Epithelial cell of proximal tubule (primary cell): ENCODE data around the gene NUF2. TPM values are rescaled to one million over a fixed set of nuclear protein-coding genes. Genes with fewer than 3 reads are reported as not detected.

Source experiments
- DNase-seq: peaks from one replicate; pipeline ENCODE4 v3.0.0-alpha.2; 2011; ENCODE audit warnings: low read depth
- H3K4me3 ChIP-seq: 2 replicates; pipeline ENCODE4 v1.5.1; 2011; ENCODE audit warnings: low read depth, mild to moderate bottlenecking, low read length
- total RNA-seq: library from RNA; depleted of rRNA; stranded (reverse); fragments of >200 nt; gene quantifications from 2 replicates; pipeline ENCODE4 v1.2.3, GENCODE V29; 2015
- TF ChIP-seq, protein P1 (sequence below): conservative IDR thresholded peaks from 2 replicates; pipeline ENCODE4 v1.5.1; 2012; ENCODE audit warnings: low read depth, mild to moderate bottlenecking, low read length

The NUF2 gene
- total RNA-seq, 1 donor from 2014 or later: 43.6 TPM

DNA sequence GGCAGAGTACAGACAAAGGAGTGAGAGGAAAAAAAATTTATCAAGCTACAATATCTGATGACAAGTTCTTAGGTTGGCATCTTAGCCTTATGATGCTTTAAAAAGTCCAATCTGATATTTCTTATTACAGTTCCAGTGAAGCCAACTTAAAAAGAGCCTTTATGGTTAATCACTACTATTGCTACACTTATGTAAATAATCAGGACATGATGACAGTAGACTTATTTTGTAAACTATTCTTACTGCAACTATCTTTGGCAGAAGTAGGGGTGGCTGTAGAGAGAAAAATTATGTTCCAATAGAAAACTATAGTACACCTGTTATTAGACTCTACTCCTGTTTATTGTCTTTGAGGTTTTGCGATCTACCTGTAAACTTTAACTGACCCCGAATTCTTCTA is 25.8 kb upstream of the NUF2 start:
- H3K4me3 ChIP-seq: no peak overlapping the region
- no peak for DNase-seq
- TF ChIP-seq, protein P1, sequence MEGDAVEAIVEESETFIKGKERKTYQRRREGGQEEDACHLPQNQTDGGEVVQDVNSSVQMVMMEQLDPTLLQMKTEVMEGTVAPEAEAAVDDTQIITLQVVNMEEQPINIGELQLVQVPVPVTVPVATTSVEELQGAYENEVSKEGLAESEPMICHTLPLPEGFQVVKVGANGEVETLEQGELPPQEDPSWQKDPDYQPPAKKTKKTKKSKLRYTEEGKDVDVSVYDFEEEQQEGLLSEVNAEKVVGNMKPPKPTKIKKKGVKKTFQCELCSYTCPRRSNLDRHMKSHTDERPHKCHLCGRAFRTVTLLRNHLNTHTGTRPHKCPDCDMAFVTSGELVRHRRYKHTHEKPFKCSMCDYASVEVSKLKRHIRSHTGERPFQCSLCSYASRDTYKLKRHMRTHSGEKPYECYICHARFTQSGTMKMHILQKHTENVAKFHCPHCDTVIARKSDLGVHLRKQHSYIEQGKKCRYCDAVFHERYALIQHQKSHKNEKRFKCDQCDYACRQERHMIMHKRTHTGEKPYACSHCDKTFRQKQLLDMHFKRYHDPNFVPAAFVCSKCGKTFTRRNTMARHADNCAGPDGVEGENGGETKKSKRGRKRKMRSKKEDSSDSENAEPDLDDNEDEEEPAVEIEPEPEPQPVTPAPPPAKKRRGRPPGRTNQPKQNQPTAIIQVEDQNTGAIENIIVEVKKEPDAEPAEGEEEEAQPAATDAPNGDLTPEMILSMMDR: no peak

DNA sequence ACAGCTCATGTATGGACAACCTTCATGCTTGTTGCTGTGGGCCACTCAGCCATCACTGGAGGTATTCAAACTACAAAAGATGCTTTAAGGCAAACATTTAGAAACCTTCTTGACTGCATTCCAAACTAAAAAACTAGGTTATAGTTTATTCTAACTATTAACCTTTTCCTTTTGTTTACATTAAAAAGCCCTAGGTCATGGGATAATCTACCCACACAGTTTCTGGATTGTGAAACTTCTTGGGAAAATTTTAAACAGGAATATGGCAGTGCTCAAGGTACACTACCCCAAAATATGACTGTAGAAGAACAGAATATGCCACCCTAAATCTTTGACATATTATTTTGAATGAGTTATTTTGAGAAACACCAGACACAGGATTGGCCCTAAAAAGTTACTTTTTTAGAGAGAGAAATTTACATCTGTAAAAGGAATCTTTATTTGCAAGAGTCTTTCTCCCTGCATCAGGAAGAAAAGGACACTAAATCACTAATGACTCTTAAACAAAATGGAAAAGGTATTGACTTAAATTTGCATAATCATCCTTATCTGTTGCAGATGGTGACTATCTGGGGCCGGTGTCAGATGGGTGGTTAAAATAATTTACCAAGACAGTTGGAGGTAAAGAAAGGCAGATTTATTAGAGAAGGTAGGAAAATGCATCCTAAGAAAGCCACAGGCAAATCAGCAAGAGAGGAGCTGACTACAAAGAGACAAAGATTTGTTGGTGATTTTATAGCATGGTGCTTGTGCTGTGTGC is 25.1 kb upstream of the NUF2 start:
- TF ChIP-seq, protein P1: no peak
- DNase-seq: no peak
- H3K4me3 ChIP-seq: no peak overlapping the region

DNA sequence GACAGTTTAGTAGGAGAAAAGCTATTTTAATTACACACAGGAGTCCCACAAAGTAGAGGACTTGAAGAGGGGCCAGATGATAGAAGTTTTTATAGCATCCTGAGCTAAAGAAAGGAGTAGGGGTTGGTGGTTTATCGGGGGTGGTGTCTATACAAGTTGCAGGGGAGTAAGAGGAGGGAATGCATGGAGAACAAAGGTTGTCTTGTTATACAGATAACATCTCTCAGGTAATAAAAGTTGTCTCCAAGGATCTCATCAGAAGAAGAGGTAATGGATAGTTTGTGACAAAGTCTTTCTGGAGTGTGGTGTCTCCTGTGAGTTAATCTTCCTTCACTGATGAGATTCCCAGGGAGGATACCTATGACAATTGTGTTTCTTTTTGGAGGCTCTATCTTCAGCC is 23.4 kb upstream of the NUF2 start:
- H3K4me3 ChIP-seq: no peak overlapping the region
- no peak for DNase-seq
- TF ChIP-seq, protein P1: no peak

DNA sequence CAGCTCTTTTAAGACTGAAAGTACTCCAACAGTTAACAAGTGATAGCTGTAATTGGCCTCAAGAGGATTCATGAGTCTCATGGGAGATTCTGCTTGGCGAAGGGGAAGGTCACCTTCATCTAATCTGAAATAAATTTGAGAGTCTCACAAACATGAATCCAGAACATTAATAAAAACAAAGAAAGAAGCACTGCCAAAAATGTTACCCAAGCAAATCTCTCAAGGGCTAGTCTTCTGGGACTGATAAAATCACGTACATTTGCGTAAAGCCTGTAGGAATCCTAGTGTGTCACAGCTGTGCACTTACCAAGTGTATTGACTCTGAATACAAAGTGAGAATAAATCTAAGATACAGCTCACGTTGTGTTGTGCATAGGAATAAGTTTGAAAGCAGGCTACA is 21.2 kb upstream of the NUF2 start:
- no peak for DNase-seq

DNA sequence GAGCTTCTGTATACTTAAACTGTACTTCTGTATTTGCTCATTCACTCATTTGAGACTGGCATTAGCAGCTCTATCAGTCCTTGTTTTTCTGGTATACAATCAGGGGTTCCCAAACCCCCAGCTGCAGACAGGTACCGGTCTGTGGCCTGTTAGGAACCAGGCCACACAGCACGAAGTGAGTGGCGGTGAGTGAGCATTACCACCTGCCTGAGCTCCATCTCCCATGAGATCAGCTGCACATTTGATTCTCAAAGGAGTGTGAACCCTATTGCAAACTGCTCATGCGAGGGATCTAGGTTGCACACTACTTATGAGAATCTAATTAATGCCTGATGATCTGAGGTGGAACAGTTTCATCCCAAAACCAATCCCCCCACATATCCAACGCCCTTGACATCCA is 18.2 kb upstream of the NUF2 start:
- DNase-seq: no peak
- no peak overlapping the region for H3K4me3 ChIP-seq
- TF ChIP-seq, protein P1: no peak

More for the DNA sequence above, 21.2 kb upstream of the NUF2 start:
- no peak overlapping the region for H3K4me3 ChIP-seq
- TF ChIP-seq, protein P1: no peak

DNA sequence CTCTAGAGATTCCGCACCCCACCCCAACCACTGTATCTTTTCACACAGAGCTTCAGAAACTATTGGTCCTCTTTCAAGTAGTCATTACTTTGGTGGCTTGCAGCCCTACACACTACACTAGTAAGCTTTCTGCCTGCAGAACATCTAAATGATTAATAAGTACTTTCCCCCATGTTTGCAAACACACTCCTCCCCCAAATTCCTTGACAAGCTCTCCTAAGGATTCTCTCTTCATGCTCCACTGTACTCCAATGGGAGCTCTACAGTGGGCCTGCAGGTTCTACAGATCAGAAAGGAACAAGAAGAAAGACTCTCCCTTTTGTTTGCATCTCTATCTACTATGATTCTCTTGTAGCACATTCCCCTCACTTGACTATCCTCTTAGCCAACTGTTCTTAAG is 16.3 kb upstream of the NUF2 start:
- TF ChIP-seq, protein P1: no peak
- H3K4me3 ChIP-seq: no peak overlapping the region
- no peak for DNase-seq
